HG03280 (cell line): ENCODE measurements around the gene HCN2.
"Not testable (repeated sequence)": the region's sequence is repeated elsewhere in the genome, so short reads cannot be mapped to it uniquely, and the experiment has no call there.

Source experiments
- ATAC-seq: cut with Tn5 transposase; IDR thresholded peaks from one replicate; pipeline ENCODE4 v1.9.1; 2021; ENCODE audit warnings: mild to moderate bottlenecking, moderate library complexity; ENCODE audit not compliant: unreplicated experiment

The HCN2 gene

DNA sequence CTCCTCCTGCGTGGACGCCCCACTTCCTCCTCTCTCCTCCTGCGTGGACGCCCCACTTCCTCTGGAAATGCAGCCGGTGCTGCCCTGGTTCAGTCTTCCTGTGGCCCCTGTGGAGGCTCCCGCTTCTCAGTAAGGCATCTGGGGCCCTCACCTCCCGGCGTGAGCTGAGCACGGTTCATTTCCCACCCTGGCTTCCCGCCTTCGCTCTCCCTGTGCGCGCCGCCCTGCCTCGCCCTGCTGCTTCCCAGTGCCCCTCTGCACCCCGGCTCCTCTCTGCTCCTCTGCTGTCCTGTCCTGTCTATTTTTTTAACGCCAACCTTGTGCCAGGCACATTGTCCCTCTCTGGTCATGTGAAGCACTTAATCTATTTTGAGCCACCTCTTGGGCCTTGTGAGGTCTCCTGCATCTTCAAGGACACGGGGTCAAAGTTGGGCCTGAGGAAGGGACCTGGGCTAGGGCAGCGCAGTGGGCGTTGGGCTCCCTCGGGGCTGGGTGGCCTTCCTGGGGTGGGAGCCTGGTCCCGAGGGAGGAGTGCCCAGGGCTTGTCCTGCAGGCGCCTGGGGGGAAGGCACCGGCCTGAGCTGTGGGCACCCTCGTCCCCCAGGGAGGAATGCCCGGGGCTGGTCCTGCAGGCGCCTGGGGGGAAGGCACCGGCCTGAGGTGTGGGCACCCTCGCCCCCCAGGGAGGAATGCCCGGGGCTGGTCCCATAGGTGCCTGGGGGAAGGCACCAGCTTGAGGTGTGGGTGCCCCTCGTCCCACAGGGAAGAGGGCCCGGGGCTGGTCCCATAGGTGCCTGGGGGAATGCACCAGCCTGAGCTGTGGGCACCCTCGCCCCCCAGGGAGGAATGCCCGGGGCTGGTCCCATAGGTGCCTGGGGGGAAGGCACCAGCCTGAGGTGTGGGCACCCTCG lies 13.0 kb downstream of the HCN2 start:
- ATAC-seq, result no peak

DNA sequence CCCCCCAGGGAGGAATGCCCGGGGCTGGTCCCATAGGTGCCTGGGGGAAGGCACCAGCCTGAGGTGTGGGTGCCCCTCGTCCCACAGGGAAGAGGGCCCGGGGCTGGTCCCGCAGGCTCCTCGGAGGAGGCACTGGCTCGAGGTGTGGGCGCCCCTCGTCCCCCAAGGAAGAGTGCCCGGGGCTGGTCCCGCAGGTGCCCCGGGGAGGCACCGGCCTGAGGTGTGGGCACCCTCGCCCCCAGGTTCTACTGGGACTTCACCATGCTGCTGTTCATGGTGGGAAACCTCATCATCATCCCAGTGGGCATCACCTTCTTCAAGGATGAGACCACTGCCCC lies 13.6 kb downstream of the HCN2 start:
- not testable (repeated sequence) for ATAC-seq

DNA sequence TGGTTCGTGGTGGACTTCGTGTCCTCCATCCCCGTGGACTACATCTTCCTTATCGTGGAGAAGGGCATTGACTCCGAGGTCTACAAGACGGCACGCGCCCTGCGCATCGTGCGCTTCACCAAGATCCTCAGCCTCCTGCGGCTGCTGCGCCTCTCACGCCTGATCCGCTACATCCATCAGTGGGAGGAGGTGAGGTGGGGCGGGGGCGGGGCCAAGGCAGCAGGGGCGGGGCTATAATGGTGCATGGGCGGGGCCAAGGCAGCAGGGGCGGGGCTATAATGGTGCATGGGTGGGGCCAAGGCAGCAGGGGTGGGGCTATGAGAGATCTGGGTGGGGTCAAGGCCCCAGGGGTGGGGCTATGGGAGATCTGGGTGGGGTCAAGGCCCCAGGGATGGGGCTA lies 14.1 kb downstream of the HCN2 start:
- not testable (repeated sequence) for ATAC-seq

DNA sequence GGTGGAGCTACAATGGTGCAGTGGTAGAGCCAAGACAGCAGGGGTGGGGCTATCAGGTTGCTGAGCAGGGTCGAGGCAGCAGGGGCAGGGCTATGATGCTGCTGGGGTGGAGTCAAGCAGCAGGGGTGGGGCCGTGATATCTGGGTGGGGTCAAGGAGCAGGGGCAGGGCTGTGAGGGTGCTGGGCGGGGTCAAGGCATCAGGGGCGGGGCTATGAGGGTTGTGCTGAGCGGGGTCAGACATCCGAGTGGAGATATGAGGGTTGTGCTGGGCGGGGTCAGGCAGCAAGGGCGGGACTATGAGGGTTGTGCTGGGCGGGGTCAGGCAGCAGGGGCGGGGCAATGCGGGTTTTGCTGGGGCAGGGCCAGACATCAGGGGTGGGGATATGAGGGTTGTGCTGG lies 14.7 kb downstream of the HCN2 start:
- no peak for ATAC-seq

DNA sequence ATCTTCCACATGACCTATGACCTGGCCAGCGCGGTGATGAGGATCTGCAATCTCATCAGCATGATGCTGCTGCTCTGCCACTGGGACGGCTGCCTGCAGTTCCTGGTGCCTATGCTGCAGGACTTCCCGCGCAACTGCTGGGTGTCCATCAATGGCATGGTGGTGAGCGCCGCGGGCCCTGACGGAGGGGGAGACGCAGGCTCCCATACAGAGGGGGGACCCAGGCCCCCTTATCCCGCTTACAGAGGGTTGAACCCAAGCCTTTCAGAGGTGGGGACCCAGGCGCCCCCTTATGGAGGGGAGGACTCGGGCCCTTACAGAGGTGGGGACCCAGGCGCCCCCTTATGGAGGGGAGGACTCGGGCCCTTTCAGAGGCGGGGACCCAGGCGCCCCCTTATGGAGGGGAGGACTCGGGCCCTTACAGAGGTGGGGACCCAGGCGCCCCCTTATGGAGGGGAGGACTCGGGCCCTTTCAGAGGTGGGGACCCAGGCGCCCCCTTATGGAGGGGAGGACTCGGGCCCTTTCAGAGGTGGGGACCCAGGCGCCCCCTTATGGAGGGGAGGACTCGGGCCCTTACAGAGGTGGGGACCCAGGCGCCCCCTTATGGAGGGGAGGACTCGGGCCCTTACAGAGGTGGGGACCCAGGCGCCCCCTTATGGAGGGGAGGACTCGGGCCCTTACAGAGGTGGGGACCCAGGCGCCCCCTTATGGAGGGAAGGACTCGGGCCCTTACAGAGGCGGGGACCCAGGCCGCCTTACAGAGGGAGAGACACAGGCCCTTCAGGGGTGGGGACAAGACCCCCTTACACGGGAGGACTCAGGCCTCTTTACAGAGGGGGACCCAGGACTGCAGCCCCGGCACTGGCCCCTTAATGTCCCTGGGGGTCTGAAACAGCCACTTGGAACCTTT lies 15.6 kb downstream of the HCN2 start:
- ATAC-seq, result not testable (repeated sequence)

DNA sequence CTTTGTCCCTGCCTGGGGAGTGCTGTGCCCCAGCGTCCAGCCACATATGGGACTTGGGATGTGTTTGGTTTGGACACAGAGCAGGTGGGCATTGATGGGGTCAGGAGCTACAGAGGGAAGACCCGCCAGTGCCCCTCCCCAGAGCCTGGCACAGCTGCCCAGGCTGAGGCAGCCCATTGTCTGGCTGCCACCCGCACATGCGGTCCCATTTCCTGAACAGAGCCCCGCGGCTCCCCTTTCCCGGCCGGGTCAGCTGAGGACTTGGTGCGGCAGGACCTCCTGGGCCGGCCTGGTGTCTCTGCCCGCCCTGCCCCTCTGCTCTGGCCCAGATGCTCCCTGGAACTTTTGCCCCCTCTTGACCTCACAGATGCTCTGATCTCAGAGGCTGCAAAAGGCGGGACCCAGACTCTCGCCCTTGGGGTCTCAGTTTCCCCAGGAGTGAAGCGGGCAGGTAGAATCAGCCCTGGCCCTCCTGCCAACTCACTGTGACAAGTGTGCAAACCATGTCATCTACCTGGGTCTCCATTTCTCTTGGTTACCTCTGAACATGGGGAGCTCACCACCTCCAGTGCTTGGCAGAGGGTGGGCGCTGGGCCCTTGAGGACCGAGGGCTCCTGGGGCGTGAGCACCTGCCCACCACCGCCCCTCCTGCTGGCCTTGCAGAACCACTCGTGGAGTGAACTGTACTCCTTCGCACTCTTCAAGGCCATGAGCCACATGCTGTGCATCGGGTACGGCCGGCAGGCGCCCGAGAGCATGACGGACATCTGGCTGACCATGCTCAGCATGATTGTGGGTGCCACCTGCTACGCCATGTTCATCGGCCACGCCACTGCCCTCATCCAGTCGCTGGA lies 17.8 kb downstream of the HCN2 start:
- no peak for ATAC-seq

DNA sequence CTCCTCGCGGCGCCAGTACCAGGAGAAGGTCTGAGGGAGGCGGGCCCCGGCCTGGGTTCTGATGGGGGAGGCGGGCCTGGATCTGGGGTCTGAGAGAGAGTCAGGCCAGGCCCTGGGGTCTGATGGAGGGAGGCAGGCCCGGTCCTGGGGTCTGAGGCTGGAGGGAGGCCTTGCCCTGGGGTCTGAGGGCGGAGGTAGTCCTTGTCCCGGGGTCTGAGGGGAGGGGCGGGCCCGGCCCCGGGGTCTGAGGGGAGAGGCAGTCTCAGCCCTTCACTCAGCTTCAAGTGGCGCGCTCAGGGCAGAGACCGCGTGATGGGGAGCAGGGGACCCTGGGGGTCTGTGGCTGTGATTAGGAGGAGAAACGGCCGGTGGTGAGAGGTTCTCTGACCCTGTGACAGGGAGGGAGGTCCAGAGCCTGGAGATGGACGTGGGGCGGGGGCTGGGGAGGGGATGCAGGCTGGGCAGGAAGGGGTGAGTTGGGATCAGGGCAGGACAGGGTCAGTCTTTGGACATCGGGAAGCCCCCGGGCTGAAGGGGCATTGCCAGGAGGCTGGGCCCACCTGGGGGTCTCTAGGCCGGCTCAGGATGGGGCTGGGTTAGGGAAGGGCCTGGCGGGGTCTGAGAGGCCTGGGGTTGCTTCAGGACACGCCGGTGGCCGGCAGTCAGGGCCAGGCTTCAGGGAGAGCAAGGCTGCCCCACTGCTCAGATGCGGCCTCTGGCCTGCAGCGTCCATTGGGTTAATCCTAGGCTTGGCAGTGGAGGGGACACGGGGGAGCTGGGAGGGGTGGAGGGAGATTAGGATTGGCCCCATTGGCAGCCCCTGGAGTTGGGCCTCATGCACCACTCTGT lies 18.7 kb downstream of the HCN2 start:
- ATAC-seq, result no peak

DNA sequence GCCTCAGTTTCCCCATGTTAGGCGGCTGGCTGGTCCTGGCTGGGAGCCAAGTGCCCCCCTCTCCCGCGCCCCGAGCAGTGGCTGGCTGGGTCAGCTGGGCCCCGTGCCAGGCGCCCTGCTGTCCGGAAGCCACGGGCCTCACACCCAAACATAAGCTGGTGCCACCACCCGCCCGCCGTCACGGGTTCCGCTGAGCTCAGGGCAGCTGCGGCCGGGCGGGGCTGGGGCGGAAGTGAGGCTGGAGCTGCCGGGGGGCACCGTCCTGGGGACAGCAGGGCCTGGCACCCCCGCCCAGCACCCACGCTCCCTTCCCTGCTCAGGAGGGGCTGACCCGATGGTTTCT lies 19.3 kb downstream of the HCN2 start:
- no peak for ATAC-seq

DNA sequence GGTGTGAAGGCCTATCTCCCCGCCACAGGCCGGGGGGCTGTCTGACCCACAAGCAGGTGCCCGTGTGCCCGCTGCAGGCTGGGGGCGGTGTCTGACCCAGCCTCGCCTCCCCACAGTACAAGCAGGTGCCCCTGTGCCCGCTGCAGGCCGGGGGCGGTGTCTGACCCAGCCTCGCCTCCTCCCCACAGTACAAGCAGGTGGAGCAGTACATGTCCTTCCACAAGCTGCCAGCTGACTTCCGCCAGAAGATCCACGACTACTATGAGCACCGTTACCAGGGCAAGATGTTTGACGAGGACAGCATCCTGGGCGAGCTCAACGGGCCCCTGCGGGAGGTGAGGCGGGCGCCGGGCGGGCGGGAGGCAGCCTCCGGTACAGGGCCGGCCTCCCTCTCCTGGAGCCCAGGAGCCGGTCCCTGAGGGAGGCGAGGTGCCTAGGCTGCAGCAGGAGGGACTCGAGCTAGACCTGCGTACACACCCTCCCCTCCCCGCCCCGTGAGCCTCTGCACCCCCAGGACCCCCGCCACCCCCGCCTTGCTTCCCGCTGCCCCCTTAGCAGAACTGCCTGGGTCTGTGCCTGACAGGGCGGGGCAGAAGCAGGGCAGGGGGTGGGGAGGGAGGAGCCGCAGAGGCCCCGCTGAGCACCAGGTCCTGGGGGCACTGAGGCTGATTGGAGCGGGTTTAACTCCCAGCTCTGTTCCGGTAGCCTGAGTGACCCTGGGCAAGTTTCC lies 20.6 kb downstream of the HCN2 start:
- ATAC-seq, result no peak

DNA sequence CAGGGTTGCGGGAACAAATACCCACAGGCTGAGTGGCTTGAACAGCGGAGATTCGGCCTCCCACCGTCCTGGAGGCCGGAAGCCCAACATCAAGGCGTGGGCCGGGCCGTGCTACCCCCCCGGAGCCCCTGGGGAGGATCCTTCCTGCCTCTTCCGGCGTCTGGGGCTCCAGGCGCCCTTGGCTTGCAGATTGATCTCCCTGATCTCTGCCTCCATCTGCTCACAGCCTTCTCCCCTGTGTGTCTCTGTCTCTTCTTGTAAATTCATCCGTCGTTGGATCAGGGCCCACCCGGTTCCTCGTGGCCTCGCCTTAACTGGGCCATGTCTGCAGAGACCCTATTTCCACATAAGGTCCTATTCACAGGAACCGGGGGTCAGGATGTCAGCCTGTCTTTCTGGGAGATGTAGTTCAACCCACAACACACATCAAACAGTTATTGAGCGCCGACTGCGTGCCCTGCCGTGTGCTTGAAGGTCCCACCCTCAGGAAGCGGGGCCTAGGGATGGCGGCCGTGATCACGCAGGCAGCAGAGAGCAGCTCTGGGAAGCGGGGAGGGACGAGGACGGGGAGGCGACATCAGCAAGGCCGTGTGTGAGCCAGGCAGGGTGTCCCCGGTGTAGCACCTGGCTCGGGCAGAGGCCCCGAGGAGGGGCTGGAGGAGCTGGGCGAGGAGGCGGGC lies 21.3 kb downstream of the HCN2 start:
- ATAC-seq, result no peak

DNA sequence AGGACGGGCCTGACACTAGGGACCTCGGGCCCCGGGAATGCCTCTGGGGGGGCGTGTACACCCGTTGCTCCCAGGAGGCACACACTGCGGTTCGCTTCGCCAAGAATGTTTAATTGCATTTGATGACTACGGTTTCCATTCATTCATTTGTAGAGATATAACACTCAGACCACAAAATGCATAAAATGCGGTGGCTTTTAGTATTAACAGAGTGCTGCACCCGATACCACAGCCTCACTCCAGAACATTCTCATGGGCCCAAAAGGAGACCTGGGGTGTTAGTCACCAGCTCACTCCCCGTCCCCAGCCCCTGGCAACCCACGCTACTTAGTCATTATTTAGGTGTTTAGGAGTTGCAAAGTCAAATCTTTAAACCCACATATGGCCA lies 21.8 kb downstream of the HCN2 start:
- no peak for ATAC-seq

DNA sequence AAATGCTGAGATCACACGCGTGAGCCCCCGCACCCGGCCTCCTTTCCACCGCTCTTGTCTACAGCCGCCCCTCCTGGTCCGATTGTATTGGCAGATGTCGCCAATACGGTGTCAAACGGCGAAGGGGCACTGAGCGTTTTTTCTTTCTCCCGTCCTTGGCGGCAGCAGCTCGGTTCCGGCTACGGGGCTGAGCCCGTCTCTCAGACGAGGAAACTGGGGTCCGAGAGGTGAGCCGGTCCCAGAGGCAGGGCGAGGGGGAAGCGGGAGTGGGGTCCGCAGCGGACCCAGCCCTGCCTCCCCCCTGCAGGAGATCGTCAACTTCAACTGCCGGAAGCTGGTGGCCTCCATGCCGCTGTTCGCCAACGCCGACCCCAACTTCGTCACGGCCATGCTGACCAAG lies 23.3 kb downstream of the HCN2 start:
- ATAC-seq, result no peak

DNA sequence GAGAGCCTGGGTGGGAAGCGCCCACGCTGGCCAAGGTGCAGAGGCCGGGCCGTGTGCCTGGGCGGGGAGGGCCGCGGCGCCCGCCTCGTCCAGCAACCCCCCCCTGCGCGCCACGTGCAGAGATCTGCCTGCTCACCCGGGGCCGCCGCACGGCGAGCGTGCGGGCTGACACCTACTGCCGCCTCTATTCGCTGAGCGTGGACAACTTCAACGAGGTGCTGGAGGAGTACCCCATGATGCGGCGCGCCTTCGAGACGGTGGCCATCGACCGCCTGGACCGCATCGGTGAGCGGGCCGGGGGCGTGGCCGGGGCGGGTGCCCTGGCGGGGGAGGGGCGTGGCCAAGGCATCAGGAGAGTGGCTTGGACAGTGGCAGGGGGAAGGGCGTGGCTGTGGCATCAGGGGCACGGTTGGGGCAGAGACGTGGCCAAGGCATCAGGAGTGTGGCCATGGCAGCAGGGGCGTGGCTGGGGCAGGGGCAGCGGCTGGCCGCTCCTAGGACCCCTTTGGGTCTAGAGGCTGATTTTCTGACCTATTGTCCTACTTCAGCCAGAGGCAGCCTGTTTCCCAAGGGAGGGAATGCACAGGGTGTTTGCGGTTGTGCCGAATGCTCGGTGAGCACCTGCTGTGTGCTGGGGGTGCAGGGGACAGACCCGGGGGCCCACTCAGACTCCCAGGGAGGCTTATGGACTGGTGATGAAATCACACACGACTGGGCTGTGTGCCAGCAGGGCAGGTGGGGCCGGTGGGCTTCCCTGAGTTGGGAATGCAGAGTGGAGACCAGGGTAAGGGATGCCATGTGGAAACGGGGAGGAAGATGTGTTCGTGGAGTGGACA lies 24.3 kb downstream of the HCN2 start:
- ATAC-seq, result no peak

DNA sequence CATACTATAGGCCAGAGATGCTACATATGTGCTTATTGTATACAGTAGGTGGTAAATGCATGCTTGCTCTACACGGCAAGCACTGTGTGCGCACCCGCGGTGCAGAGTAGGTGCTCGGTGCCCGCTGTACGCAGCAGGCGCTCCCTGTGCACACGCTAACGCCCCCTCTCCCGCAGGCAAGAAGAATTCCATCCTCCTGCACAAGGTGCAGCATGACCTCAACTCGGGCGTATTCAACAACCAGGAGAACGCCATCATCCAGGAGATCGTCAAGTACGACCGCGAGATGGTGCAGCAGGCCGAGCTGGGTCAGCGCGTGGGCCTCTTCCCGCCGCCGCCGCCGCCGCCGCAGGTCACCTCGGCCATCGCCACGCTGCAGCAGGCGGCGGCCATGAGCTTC lies 25.9 kb downstream of the HCN2 start:
- ATAC-seq, result no peak

DNA sequence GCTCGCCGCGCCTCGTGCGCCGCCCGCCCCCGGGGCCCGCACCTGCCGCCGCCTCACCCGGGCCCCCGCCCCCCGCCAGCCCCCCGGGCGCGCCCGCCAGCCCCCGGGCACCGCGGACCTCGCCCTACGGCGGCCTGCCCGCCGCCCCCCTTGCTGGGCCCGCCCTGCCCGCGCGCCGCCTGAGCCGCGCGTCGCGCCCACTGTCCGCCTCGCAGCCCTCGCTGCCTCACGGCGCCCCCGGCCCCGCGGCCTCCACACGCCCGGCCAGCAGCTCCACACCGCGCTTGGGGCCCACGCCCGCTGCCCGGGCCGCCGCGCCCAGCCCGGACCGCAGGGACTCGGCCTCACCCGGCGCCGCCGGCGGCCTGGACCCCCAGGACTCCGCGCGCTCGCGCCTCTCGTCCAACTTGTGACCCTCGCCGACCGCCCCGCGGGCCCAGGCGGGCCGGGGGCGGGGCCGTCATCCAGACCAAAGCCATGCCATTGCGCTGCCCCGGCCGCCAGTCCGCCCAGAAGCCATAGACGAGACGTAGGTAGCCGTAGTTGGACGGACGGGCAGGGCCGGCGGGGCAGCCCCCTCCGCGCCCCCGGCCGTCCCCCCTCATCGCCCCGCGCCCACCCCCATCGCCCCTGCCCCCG lies 26.5 kb downstream of the HCN2 start:
- ATAC-seq, result no peak

DNA sequence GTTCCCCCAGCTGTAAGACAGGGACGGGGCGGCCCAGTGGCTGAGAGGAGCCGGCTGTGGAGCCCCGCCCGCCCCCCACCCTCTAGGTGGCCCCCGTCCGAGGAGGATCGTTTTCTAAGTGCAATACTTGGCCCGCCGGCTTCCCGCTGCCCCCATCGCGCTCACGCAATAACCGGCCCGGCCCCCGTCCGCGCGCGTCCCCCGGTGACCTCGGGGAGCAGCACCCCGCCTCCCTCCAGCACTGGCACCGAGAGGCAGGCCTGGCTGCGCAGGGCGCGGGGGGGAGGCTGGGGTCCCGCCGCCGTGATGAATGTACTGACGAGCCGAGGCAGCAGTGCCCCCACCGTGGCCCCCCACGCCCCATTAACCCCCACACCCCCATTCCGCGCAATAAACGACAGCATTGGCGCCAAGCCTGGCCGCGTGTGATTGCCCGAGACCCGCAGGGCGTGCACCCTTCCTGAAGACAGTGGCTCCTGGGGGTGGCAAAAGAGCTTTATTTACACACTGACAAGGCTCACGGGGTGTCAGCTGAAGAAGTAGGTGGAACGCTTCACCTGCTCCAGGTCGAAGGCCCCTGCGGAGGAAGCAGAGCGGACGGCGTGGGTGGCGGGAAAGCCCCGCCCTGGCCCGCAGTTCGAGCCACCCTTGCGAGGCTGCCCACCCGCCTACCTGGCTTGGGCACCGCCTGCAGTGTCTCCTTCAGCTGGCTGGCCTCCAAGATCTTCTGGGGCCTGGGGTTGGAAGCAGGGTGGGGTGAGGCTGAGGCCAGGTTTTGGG lies 27.3 kb downstream of the HCN2 start:
- ATAC-seq, result no peak
